Activated CD4-positive, alpha-beta memory T cell treated with anti-CD3 and anti-CD28 coated beads for 36 hours (primary cell): Measurements from ENCODE around the gene AGER. TPM values are rescaled to one million over a fixed set of nuclear protein-coding genes. Genes with fewer than 3 reads are reported as not detected.
"Not testable (repeated sequence)": the region's sequence is repeated elsewhere in the genome, so short reads cannot be mapped to it uniquely, and the experiment has no call there.

Experiments
- CTCF ChIA-PET: fragments of 350-600 bp; sonication (Branson Sonifier 250); formaldehyde crosslinking; loops from one replicate; lab custom pipeline; 2021; ENCODE audit warnings: antibody characterized with exemption, inconsistent platforms; lab: Charles Lee
- POLR2A ChIA-PET: fragments of 350-600 bp; sonication (Branson Sonifier 250); formaldehyde crosslinking; loops from one replicate; lab custom pipeline; 2021; ENCODE audit warnings: antibody characterized with exemption; lab: Charles Lee
- DNase-seq: peaks from one replicate; pipeline ENCODE4 v3.0.0-alpha.2; 2020
- H3K27ac Mint-ChIP-seq: one replicate; pipeline ENCODE4 v1.8.0; 2021; ENCODE audit warnings: mixed read lengths
- H3K27me3 Mint-ChIP-seq: one replicate; pipeline ENCODE4 v1.8.0; 2021; ENCODE audit warnings: mixed read lengths
- H3K36me3 Mint-ChIP-seq: one replicate; pipeline ENCODE4 v1.8.0; 2021; ENCODE audit warnings: mixed read lengths
- H3K4me1 Mint-ChIP-seq: one replicate; pipeline ENCODE4 v1.8.0; 2021; ENCODE audit warnings: low read depth, mixed read lengths
- H3K4me3 Mint-ChIP-seq: one replicate; pipeline ENCODE4 v1.8.0; 2021; ENCODE audit warnings: mild to moderate bottlenecking, mixed read lengths
- H3K9me3 Mint-ChIP-seq: one replicate; pipeline ENCODE4 v1.8.0; 2021; ENCODE audit warnings: mixed read lengths
- intact Hi-C: fragments of 100-400 bp; cut with micrococcal nuclease; formaldehyde crosslinking; loops from one replicate; pipeline ENCODE4 v1.15.1; 2023
- total RNA-seq, 2 experiments: library from RNA; stranded (reverse); gene quantifications; one replicate each; pipeline ENCODE4 v1.2.3, GENCODE V29; 2021

AGER gene
- total RNA-seq, 2 experiments from 2014 or later: 16.5 to 23.5 TPM

DNA sequence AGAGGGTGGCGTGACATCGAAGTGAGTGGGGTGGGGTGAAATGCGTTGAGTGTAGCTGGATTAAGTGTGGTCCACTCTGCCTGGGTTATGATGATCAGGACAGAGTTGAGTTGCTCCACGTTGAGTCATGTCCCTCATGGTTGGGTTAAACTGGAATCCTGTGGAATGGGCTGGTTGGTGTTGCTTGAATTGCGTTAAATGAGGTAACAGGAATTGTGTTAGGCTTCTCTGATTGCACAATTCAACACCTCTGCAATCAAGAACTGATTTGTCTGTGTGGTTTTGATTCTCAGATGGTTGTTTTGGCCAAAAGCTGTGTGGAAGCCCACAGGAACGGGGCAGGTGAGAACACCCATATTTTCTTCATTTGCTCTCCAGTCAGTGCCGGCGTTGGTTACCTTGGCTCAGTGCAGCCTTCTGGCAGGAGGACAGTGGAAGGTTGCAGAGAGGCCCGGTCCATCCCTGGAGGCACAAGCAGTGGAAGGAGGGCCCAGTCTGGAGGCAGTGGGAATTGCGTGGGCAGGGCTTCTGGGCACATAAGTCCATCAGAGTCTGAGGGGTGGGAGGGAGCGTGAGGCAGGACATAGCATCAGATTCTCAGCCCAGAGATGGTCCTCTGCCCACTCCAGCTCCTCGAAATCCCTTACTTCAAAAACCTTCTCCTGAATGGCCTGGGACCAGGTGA lies 28.2 kb upstream of the AGER start:
- ChIA-PET CTCF (interaction anchor here (1.0 kb wide), 1 partner anchor 202 kb away, joined by 3 read pairs; no protein-coding TSS in a partner anchor), POLR2A (no interaction called here)
- no peak for DNase-seq
- Mint-ChIP-seq H3K4me3 (no peak overlapping the region), H3K9me3 (no peaks in the 10 kb centered on the region), H3K36me3 (no peaks in the 10 kb centered on the region), H3K27ac (no peak overlapping the region), H3K4me1 (no peaks in the 10 kb centered on the region), H3K27me3 (no peaks in the 10 kb centered on the region)
- intact Hi-C loops: no loop called here

- H3K36me3 Mint-ChIP-seq, intact Hi-C loops, H3K27ac Mint-ChIP-seq, H3K9me3 Mint-ChIP-seq, H3K4me3 Mint-ChIP-seq, H3K27me3 Mint-ChIP-seq, H3K4me1 Mint-ChIP-seq, POLR2A ChIA-PET, DNase-seq: not testable (repeated sequence)
- CTCF ChIA-PET: interaction anchor here (0.6 to 1.0 kb wide), 2 partner anchors 18 to 203 kb away, joined by 3 read pairs; no protein-coding TSS in a partner anchor
Observed at GRCh38 chr6:32211432-32211831, 27.4 kb upstream of the AGER start.

GRCh38 chr6:32210191-32210601 lies 26.1 kb upstream of the AGER start:
- Mint-ChIP-seq H3K4me3 (no peak overlapping the region), H3K27ac (no peak overlapping the region)

DNA sequence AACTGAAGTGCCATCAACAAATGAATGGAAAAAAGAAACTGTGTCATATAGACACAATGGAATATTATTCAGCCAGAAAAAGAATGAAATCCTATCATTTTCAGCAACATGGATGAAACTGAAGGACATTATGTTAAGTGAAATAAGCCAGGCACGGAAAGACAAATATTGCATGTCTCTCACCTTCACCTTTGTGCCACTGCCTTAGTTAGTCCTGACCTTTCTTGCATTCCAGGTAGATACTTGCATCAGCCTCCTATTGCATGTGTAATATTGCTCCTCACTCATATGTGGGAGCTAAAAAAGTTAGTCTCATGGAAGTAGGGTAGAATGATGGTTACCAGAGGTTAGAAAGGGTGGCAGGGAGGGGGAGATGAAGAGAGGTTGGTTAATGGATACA lies 24.9 kb upstream of the AGER start:
- intact Hi-C loops: no loop called here
- CTCF ChIA-PET: interaction anchor here (1.3 kb wide), 1 partner anchor 37 kb away, joined by 3 read pairs; no protein-coding TSS in a partner anchor
- H3K9me3 Mint-ChIP-seq: no peaks in the 10 kb centered on the region
- H3K27me3 Mint-ChIP-seq: no peaks in the 10 kb centered on the region
- H3K27ac Mint-ChIP-seq: no peak overlapping the region
- no peak overlapping the region for H3K4me3 Mint-ChIP-seq
- H3K36me3 Mint-ChIP-seq: no peaks in the 10 kb centered on the region
- DNase-seq: no peak
- no peaks in the 10 kb centered on the region for H3K4me1 Mint-ChIP-seq
- POLR2A ChIA-PET: no interaction called here

More at GRCh38 chr6:32210191-32210601, 26.1 kb upstream of the AGER start:
- Mint-ChIP-seq H3K4me1 (no peaks in the 10 kb centered on the region), H3K27me3 (no peaks in the 10 kb centered on the region), H3K36me3 (no peaks in the 10 kb centered on the region), H3K9me3 (no peaks in the 10 kb centered on the region)
- no peak for DNase-seq
- intact Hi-C loops: no loop called here
- ChIA-PET CTCF (interaction anchor here (1.3 kb wide), 1 partner anchor 35 kb away, joined by 3 read pairs; no protein-coding TSS in a partner anchor), POLR2A (no interaction called here)

DNA sequence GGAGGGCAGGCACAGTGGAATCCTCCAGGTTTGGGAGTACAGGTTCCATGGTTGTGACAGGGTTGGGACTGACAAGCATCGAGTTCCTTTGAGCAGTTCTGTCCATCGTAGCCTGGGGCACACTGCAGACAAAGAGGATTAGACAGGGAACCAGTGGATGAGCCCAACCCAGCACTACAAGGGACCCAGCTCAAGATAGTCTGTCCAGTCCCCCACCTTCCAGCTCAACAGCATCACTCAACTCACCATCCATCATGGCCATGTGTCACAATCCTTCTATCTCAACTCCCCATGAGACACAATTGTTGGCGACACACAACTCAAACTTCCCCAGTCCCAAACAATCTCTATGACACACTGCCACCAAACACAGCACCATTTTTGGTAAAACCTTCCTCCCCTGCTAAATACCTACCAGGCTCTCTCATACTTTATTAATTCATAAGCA lies 20.2 kb upstream of the AGER start:
- Mint-ChIP-seq H3K36me3 (no peaks in the 10 kb centered on the region), H3K4me3 (no peak overlapping the region), H3K4me1 (no peaks in the 10 kb centered on the region), H3K9me3 (no peaks in the 10 kb centered on the region), H3K27me3 (no peaks in the 10 kb centered on the region), H3K27ac (no peak overlapping the region)
- POLR2A ChIA-PET: no interaction called here
- intact Hi-C loops: no loop called here
- DNase-seq: no peak
- CTCF ChIA-PET: no interaction called here

DNA sequence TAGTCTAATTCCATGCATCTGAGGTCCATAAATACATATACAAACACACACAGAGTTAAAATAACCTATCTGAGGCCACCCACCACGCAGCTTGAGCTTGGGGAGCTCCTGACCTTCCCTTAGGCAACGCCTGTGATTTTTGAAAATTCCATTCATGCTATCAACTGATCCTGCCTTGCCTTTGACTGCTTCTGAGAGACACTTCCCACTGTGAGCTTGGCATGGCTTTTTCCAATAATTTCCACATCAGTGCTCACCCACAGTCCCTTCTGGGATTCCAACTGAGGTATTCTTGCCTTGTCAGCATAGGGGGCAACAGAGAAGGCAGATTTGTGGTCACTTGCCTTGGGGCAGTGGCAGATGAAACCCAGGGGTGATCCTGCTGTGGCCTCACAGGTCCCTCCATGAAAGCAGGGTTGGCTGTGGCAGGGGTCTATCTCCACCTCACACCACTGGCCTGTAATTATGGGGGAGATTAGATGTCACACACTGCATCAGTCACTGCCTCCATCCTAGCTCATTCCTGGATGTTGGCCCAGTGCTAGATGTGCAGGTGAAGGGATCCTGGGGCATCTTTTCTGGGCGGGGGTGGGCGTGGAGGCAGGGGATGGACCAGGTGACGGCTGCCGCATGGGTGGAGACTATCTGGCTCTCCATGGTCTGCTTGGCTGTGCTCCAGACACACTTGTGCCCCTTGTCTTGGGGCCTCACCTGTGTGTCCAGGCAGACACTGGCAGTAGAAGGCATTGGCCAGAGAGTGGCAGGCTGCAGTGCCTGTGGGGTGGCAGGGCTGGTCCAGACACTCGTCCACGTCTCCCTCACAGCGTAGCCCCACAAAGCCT lies 19.6 kb upstream of the AGER start:
- CTCF ChIA-PET: no interaction called here
- H3K4me1 Mint-ChIP-seq: no peaks in the 10 kb centered on the region

GRCh38 chr6:32202186-32202585 lies 18.1 kb upstream of the AGER start:
- H3K36me3 Mint-ChIP-seq: no peaks in the 10 kb centered on the region
- no peaks in the 10 kb centered on the region for H3K27me3 Mint-ChIP-seq
- ChIA-PET CTCF (no interaction called here), POLR2A (no interaction called here)
- no peak overlapping the region for H3K27ac Mint-ChIP-seq
- no peak for DNase-seq
- no peaks in the 10 kb centered on the region for H3K4me1 Mint-ChIP-seq
- intact Hi-C loops: no loop called here
- H3K9me3 Mint-ChIP-seq: no peaks in the 10 kb centered on the region
- no peak overlapping the region for H3K4me3 Mint-ChIP-seq

More for the DNA sequence above, 19.6 kb upstream of the AGER start:
- intact Hi-C loops: no loop called here
- POLR2A ChIA-PET: no interaction called here
- no peak for DNase-seq
- no peak overlapping the region for H3K4me3 Mint-ChIP-seq
- no peaks in the 10 kb centered on the region for H3K9me3 Mint-ChIP-seq
- H3K36me3 Mint-ChIP-seq: no peaks in the 10 kb centered on the region
- H3K27me3 Mint-ChIP-seq: no peaks in the 10 kb centered on the region
- H3K27ac Mint-ChIP-seq: no peak overlapping the region

DNA sequence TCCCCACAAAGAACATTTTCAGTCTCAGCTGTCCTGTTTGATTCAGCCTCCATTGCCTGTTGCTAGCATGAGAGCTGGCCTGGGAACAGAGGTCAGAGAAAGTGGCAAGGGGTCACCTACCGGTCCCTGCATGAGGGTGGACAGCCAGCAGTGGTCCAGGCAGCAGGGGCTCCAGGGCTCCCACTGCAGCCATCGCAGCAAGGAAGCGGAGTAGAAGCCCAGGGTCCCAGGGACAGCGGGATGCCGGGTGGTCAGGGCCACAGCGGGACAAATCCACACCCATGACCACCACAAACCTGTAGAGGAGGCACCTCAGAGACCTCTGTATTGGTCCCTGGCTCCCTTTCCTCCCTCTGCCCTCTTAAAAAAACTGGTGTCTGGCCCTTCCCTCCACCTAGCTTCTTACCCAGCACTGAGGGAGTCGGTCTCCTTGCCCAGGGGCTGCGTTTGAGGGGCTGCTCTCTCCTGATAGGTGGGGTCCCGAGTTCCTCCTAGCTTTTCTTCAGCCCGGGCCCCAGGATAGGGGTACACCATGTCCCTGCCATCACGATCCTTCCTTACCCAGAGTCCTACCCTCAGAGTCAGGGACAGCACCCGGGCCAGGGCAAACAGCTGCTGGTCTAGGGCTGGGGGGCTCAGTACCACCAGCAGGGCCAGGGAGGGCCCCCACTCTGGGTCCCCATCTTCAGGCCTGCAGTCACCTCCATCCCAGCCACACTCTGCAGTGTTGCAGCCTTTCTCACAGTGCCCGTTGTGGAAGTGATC lies 16.8 kb upstream of the AGER start:
- intact Hi-C loops: no loop called here
- POLR2A ChIA-PET: no interaction called here
- H3K4me3 Mint-ChIP-seq: no peak overlapping the region

GRCh38 chr6:32198866-32199265 lies 14.8 kb upstream of the AGER start:
- Mint-ChIP-seq H3K4me3 (no peak overlapping the region), H3K9me3 (no peaks in the 10 kb centered on the region), H3K27me3 (no peaks in the 10 kb centered on the region), H3K36me3 (no peaks in the 10 kb centered on the region), H3K27ac (no peak overlapping the region), H3K4me1 (peaks cover 18% of the 10 kb centered on the region)
- ChIA-PET POLR2A (interaction anchor here (0.6 kb wide), 1 partner anchor 1644 kb away, joined by 3 read pairs; no protein-coding TSS in a partner anchor), CTCF (no interaction called here)
- intact Hi-C loops: loop anchor here (5.0 to 10.0 kb wide), 4 partner anchors 242 to 1216 kb away; partner anchors contain the start of genes CUTA, HSPA1B, LTA and NELFE
- no peak for DNase-seq

More for the DNA sequence above, 16.8 kb upstream of the AGER start:
- Mint-ChIP-seq H3K4me1 (peaks cover 5% of the 10 kb centered on the region), H3K9me3 (no peaks in the 10 kb centered on the region), H3K27ac (no peak overlapping the region), H3K36me3 (no peaks in the 10 kb centered on the region), H3K27me3 (no peaks in the 10 kb centered on the region)
- CTCF ChIA-PET: no interaction called here
- DNase-seq: no peak

DNA sequence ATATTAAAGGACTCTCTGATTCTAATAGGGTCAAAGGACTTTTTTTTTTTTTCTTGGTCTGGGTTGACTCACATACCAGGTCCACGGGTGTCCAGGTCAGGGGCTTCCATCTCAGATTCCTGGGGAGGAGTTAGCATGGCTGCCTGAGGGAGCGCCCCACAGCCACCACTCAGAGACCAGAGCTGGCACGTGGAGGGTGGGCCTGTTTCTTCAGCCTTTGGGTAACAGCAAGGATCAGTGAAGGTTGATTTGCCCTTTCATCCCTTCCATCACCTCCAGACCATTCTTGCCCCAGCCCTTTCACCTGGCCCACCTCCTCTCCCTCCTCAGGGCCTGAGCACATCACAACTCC lies 14.3 kb upstream of the AGER start:
- DNase-seq: no peak
- H3K9me3 Mint-ChIP-seq: no peaks in the 10 kb centered on the region
- ChIA-PET POLR2A (no interaction called here), CTCF (no interaction called here)
- H3K4me1 Mint-ChIP-seq: peaks cover 23% of the 10 kb centered on the region
- no peak overlapping the region for H3K27ac Mint-ChIP-seq
- no peak overlapping the region for H3K4me3 Mint-ChIP-seq
- no peaks in the 10 kb centered on the region for H3K27me3 Mint-ChIP-seq
- intact Hi-C loops: loop anchor here (5.0 to 10.0 kb wide), 4 partner anchors 241 to 1216 kb away; partner anchors contain the start of genes CUTA, HSPA1B, LTA and NELFE
- no peaks in the 10 kb centered on the region for H3K36me3 Mint-ChIP-seq

GRCh38 chr6:32196682-32197616 lies 12.9 kb upstream of the AGER start:
- Mint-ChIP-seq H3K27ac (peak overlapping the region; percentile 98), H3K9me3 (no peaks in the 10 kb centered on the region), H3K36me3 (no peaks in the 10 kb centered on the region), H3K4me1 (peaks cover 23% of the 10 kb centered on the region), H3K27me3 (no peaks in the 10 kb centered on the region), H3K4me3 (peak overlapping the region; percentile 96)
- no peak for DNase-seq
- intact Hi-C loops: loop anchor here (5.0 to 10.0 kb wide), 4 partner anchors 240 to 1218 kb away; partner anchors contain the start of genes CUTA, HSPA1B, LTA and NELFE
- ChIA-PET CTCF (interaction anchor here (1.0 to 2.5 kb wide), 3 partner anchors 68 to 503 kb away, joined by 3 to 21 read pairs (median 3); partner anchors contain the start of genes ATF6B and FKBPL), POLR2A (interaction anchor here (0.6 to 0.9 kb wide), 4 partner anchors 21 to 538 kb away, joined by 3 read pairs; partner anchors contain the start of gene AGPAT1)
